ENCODE measurements around the gene GBA3. TPM values are rescaled to one million over a fixed set of nuclear protein-coding genes. Genes with fewer than 3 reads are reported as not detected.

Gene GBA3
- total RNA-seq, 4 donors from 2014 or later = 0.52 TPM; not detected in 3

- 84 to 87% methylated on average over 2 of the region's 2 CpGs for WGBS, 2 donors
- TF ChIP-seq POLR2A (IDR thresholded peaks at IDR 0.05) (no peak), CTCF (IDR thresholded peaks at IDR 0.05) (no peak)
Measured at GRCh38 chr4:22736912-22737311, 44.2 kb downstream of the GBA3 start.

GRCh38 chr4:22739968-22740367, 47.2 kb downstream of the GBA3 start:
- intact Hi-C loops (cut with DNase I; ENCODE audit: low total_unique reads) = no loop called here
- no peak for TF ChIP-seq POLR2A (IDR thresholded peaks at IDR 0.05)
- TF ChIP-seq CTCF (IDR thresholded peaks at IDR 0.05) = no peak
- 57 to 68% methylated on average over 3 of the region's 3 CpGs for WGBS, 2 donors
- DNase-seq (ENCODE audit: low spot score in 2 of 2) = no peak
- H3K4me3 ChIP-seq (ENCODE audit: low read depth, poor library complexity, severe bottlenecking) = no peak overlapping the region

More at GRCh38 chr4:22736912-22737311, 44.2 kb downstream of the GBA3 start:
- DNase-seq (ENCODE audit: low spot score in 2 of 2) = no peak
- H3K4me3 ChIP-seq (ENCODE audit: low read depth, poor library complexity, severe bottlenecking) = no peak overlapping the region
- intact Hi-C loops (cut with DNase I; ENCODE audit: low total_unique reads) = no loop called here

- DNase-seq (ENCODE audit: low spot score in 2 of 2) = no peak
- no peak overlapping the region for H3K4me3 ChIP-seq (ENCODE audit: low read depth, poor library complexity, severe bottlenecking)
- intact Hi-C loops (cut with DNase I; ENCODE audit: low total_unique reads) = no loop called here
- TF ChIP-seq CTCF (IDR thresholded peaks at IDR 0.05) = no peak
- TF ChIP-seq POLR2A (IDR thresholded peaks at IDR 0.05) = no peak
- WGBS, 2 donors = 84 to 89% methylated on average over 3 of the region's 3 CpGs
Measured at GRCh38 chr4:22741744-22742143, 49.0 kb downstream of the GBA3 start.

GRCh38 chr4:22743290-22743689, 50.6 kb downstream of the GBA3 start:
- intact Hi-C loops (cut with DNase I; ENCODE audit: low total_unique reads) = no loop called here
- no peak for DNase-seq (ENCODE audit: low spot score in 2 of 2)
- TF ChIP-seq POLR2A (IDR thresholded peaks at IDR 0.05) (no peak), CTCF (IDR thresholded peaks at IDR 0.05) (no peak)
- no peak overlapping the region for H3K4me3 ChIP-seq (ENCODE audit: low read depth, poor library complexity, severe bottlenecking)
- WGBS, 2 donors = 90 to 92% methylated on average over 3 of the region's 3 CpGs

GRCh38 chr4:22744478-22745062, 51.8 kb downstream of the GBA3 start:
- no peak overlapping the region for H3K4me3 ChIP-seq (ENCODE audit: low read depth, poor library complexity, severe bottlenecking)
- WGBS, 2 donors = 93 to 94% methylated on average over 8 of the region's 8 CpGs
- no peak for TF ChIP-seq POLR2A (IDR thresholded peaks at IDR 0.05)
- TF ChIP-seq CTCF (IDR thresholded peaks at IDR 0.05) = no peak
- no peak for DNase-seq (ENCODE audit: low spot score in 2 of 2)
- intact Hi-C loops (cut with DNase I; ENCODE audit: low total_unique reads) = no loop called here

GRCh38 chr4:22745234-22745633, 52.5 kb downstream of the GBA3 start:
- TF ChIP-seq CTCF (IDR thresholded peaks at IDR 0.05) (no peak), POLR2A (IDR thresholded peaks at IDR 0.05) (no peak)
- intact Hi-C loops (cut with DNase I; ENCODE audit: low total_unique reads) = no loop called here
- H3K4me3 ChIP-seq (ENCODE audit: low read depth, poor library complexity, severe bottlenecking) = no peak overlapping the region
- WGBS, 2 donors = 63 to 75% methylated on average over 1 of the region's 1 CpG
- no peak for DNase-seq (ENCODE audit: low spot score in 2 of 2)
